HG03442 (cell line): Measurements from ENCODE around the gene AQP3.
A peak's percentile ranks its signal among the peaks of the same experiment; 100 is the strongest.
"Not testable (repeated sequence)": the region's sequence is repeated elsewhere in the genome, so short reads cannot be mapped to it uniquely, and the experiment has no call there.

Experiments
- ATAC-seq: cut with Tn5 transposase; IDR thresholded peaks from one replicate; pipeline ENCODE4 v1.9.1; 2021; ENCODE audit warnings: mild to moderate bottlenecking, moderate library complexity; ENCODE audit not compliant: unreplicated experiment

The AQP3 gene

GRCh38 chr9:33465596-33466564 is 18.5 kb upstream of the AQP3 start:
- ATAC-seq, result no peak

DNA sequence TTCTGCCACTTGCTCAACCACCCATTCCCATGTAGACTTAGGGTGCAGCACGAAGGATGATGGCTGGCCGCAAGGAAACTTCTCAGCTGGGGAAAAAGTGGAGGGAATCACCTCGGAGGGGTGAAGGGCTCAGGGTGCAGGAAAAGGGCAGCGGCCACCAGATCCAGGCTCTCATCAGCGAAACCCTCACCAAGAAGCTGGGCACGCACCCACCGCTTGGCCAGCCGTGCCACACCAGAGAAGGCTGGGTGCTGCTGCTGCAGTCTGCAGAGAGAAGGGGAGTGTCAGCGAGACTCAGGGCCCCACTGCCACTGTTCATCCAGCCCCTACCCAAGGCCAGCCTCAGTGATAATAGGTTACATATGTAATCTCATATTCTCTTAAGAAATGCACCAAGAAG is 17.7 kb upstream of the AQP3 start:
- ATAC-seq, result no peak

DNA sequence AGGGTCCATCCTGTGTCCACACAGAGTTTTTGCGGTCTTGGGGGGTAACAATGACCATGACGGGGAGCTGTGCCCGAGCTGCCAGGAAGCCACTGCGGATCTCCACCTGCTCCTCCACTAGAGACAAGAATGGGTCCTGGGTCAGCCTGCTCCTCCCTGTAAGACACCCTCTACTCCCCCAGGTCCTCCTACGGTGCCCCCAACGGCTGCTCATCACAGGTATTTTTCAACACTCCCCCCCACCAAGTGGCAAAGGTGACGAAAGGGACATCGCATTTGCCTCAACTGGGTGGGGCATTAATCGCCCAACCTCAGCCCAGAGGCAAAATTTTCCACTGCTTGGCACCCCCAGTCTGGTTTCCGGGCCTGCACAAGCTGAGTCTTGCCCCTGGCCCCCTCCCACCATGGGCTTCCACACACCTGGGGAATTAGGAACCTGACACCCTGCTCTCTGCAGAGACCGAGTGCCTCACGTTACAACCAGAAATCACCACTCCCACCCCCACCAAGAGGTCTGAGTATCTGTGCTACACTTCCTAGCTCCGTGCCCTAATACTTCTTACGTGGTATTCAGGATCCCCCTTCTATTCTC is 16.7 kb upstream of the AQP3 start:
- no peak for ATAC-seq

DNA sequence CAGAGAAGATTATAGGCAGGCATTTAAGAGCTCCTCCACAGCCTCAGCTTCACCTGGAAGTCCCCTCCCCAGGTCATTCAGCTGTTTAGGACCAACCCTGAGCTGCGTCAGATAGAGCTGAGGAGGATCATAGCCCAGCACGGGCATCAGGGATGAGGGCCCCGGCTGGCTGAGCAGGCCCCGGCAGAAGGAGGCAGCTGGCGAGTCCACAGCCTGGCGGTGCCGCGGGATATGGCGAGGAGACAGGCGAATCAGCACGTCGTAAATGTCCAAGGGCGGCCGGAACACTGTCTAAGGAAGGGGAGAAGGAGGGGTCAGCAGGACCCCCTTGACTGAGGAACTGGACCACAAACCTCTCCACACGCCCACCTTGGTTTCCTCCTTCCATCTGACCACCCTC is 15.8 kb upstream of the AQP3 start:
- no peak for ATAC-seq

- ATAC-seq, result no peak
Observed at GRCh38 chr9:33461492-33461891, 14.1 kb upstream of the AQP3 start.

GRCh38 chr9:33460854-33461253 is 13.5 kb upstream of the AQP3 start:
- ATAC-seq, result no peak

DNA sequence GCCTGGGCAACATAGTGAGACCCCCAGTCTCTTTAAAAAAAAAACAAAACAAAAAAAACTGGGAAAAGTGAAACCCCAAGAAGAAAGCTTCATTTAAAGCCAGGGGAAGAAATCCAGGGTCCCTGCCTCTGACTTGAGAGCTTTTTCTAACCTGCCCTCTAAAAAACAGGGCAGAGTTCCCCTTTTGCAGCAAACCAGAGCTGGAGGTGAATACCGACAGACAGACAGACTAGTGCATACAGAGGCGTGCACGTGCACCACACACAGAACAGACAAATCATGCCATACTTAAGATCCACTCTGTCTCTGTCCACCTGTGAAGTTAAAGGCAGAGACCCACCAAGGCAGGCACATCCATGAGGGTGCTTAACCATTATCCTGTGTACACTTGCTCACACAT is 11.7 kb upstream of the AQP3 start:
- ATAC-seq, result no peak

GRCh38 chr9:33458444-33458843 is 11.1 kb upstream of the AQP3 start:
- no peak for ATAC-seq

- no peak for ATAC-seq
Observed at GRCh38 chr9:33455945-33456344, 8.6 kb upstream of the AQP3 start.

DNA sequence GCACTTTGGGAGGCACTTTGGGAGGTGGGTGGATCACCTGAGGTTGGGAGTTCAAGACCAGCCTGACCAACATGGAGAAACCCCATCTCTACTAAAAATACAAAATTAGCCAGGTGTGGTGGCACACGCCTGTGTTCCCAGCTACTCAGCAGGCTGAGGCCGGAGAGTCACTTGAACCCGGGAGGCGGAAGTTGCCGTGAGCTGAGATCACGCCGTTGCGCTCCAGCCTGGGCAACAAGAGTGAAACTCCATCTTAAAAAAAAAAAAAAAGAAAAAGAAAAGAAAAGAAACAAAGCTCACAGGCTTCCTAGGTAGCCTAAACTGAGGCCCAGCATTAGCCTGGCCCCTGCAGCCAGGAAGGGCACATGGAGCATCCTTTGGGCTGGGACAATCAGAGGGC is 8.1 kb upstream of the AQP3 start:
- ATAC-seq, result not testable (repeated sequence)

GRCh38 chr9:33454661-33455026 is 7.3 kb upstream of the AQP3 start:
- ATAC-seq, result not testable (repeated sequence)

DNA sequence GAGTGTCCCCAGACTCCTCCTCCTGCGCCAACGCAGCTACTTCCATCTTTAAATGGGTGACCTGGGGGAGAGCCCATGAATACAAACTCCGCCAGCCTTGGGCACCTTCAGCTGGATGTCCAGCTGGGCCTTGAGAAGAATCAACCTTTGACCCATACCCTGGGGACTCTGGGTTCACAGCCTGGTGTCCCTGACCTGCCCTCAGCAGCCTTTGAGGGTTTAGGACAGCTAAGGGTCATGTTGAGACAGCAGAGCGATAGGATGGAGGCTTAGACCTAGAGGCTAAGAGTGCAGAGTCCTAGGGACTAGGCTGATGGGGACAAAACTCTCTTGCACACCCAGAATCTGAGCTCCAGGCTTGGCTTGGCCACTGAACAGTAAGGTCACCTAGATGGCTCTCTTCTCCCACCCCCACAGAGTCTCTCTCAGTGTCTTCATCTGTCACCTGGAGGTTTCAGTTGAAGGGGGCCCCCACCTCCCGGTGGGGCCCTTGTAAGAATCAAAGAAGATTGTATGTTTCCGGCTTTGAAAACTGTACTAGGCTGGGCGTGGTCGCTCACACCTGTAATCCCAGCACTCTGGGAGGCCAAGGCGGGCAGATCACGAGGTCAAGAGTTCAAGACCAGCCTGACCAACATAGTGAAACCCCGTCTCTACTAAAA is 6.7 kb upstream of the AQP3 start:
- no peak for ATAC-seq

- ATAC-seq, result no peak
Observed at GRCh38 chr9:33453286-33453860, 6.0 kb upstream of the AQP3 start.

DNA sequence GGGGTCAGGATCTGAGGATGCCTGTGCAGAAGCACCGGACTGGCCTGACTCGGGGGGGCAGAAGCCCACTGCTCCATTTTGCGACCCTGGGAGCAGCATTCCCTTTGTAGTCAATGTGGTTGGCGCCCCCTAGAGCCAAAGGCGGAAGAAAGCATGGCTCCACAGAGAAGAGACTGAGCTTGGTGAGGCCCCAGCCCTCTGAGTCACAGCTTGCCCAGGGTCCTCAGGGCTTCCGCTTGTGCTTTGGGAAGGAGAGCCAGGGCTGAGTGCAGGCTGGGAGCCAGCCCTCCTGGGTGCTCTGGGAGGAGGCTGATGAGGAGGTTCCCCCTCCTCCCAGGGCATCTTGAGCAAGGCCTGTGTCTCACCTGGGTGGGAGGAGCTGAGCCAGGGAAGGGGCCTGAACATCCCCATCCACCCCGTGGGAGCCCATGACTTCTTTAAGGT is 5.5 kb upstream of the AQP3 start:
- ATAC-seq, result no peak

DNA sequence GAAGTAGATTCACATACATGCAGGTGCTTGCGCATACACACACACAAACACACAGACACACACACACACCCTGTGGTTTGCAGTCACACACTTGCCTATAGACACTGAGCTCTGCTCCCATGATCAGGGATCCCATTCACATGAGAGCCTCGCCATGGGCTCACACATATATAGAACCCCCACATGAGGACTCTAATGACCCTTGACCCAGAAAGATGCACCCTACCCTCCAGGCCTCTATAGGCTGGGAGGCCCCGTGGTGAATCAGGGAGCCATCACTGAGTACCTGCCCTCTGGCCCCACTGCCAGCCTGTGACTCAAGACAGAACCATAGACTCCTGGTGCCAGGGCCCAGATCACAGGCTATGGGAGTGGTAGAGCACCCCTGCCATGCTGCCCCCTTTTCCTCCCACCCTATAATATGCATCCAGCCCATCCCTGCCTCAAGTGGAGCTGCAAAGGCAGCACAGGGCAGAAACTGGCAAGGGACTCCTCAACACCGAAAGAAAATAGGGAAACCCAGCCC is 3.3 kb upstream of the AQP3 start:
- no peak for ATAC-seq

DNA sequence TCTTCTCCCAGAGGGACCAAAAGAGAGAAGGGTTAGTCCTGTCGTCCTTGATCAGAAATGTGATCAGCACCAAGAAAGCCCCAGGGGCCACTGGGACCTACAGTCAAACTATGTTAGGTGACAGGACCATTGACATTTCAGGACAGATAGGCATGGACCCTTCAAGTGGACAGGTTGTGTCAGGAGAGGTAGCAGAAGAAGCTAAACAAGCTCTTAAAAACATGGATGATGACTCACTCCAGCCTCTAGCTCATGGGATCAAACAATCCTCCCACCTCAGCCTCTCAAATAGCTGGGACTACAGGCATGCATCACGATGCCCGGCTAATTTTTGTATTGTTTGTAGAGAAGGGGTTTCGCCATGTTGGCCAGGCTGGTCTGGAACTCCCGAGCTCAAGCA is 2.3 kb upstream of the AQP3 start:
- no peak for ATAC-seq

DNA sequence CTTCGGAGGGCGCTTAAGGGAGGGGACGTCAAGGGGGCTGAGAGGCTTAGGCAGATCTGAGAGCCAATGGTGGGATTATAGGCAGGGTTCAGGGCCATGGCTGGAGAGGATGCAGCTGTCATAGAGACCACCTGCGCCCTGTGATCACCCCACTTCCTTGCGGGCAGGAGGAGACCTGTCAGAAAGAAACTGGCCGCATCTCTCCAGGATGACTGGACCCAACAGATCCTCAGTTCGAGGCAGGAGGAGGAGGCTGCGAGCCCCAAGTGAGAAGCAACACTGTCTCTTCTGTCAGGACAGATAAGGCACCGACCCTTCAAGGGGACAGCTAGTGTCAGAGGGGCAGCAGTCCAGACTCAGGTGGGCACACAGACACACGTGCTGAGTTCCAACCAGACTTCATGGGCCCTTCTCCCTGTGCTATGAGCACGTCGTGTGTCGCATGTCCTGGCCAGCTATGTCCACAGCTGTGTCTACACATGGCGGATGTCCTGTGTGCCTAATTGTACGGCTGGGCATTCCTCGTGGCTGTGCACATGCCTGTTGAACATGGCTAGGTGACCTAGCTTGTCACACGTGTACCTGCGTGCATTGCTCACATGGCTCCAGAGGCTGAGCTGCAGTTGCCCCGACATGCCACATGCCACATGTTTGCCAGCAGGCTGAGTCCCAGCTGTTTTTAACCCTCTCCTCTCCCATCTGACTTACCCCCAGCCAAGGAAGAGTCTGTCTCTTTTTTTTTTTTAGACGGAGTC is 583 bp upstream of the AQP3 start:
- ATAC-seq, result no peak

GRCh38 chr9:33446240-33446945 is 1.0 kb downstream of the AQP3 start:
- ATAC-seq, result peak; percentile 71

GRCh38 chr9:33445389-33446239 is 1.8 kb downstream of the AQP3 start:
- ATAC-seq, result peak; percentile 4
